GM21825 (cell line): ENCODE results near the gene MRGPRG.

Experiments used
- ATAC-seq: cut with Tn5 transposase; IDR thresholded peaks from one replicate; pipeline ENCODE4 v1.9.1; 2021; ENCODE audit warnings: mild to moderate bottlenecking, moderate library complexity; ENCODE audit not compliant: unreplicated experiment

The MRGPRG gene

GRCh38 chr11:3207526-3208189 is 11.0 kb downstream of the MRGPRG start:
- ATAC-seq: no peak

- ATAC-seq: no peak
Observed at GRCh38 chr11:3206922-3207204, 11.8 kb downstream of the MRGPRG start.

- ATAC-seq: no peak
Observed at GRCh38 chr11:3206156-3206921, 12.3 kb downstream of the MRGPRG start.

- no peak for ATAC-seq
Observed at GRCh38 chr11:3205261-3206155, 13.1 kb downstream of the MRGPRG start.

- ATAC-seq: no peak
Observed at GRCh38 chr11:3204141-3205015, 14.2 kb downstream of the MRGPRG start.

- no peak for ATAC-seq
Observed at GRCh38 chr11:3203221-3204043, 15.2 kb downstream of the MRGPRG start.

GRCh38 chr11:3202759-3203158 is 15.9 kb downstream of the MRGPRG start:
- ATAC-seq: no peak

DNA sequence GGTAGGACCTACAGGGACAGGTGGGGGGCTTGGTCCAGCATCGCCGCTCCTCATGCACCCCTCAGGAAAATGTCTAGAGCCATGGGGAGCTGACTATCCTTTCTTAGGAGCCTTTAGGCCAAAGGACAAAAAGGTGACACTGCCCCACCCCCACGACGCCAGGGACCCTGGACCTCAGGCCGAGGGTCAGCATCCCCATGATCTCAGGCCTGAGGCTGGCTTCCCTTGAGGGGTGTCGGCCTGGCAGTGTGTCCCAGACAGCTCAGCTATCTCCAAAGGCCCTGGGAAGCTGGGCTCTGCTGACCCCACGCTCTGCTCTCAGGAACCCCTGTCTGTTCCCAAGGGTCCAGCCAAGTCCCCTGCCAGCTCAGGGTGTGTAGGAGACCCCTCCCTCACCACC is 16.3 kb downstream of the MRGPRG start:
- no peak for ATAC-seq

GRCh38 chr11:3201677-3202181 is 16.9 kb downstream of the MRGPRG start:
- ATAC-seq: no peak

- no peak for ATAC-seq
Observed at GRCh38 chr11:3201112-3201581, 17.5 kb downstream of the MRGPRG start.

GRCh38 chr11:3200388-3201111 is 18.1 kb downstream of the MRGPRG start:
- ATAC-seq: no peak

DNA sequence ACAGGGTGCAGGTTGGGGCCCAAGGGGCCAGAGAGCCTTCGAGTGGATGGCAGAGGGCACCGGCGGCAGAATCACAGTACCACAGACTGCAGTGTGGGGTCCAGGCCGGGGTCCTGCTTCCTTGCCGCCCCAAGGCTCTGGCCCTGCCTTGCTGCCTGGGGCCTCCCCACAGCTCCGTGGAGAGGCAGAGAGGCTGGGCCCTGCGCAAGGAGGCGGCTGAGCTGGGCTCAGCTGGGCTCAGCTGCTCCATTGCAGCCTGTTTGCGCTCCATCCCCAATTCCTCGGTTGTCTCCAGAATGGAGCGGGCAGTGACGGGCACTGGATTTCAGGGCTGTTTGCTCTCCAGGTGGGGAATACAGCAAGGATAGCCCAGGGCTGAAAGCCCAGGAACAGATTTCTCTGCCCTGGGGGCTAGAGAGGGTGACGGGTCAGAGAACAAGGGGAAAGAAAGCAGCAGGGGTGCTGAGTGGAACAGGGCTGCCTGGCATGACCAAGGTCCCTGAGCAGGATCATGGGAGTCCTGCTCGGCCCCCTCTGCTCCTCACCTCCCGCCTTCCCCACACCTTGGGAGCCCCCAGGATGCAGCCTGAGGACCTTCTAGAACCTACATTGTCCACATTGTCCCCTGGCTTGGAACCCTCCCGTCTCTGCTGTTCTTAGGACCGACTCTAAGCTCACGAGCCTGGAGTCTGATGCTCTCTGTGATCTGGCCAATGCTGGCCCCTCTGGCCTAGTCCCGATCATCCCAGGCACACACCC is 18.9 kb downstream of the MRGPRG start:
- ATAC-seq: no peak

DNA sequence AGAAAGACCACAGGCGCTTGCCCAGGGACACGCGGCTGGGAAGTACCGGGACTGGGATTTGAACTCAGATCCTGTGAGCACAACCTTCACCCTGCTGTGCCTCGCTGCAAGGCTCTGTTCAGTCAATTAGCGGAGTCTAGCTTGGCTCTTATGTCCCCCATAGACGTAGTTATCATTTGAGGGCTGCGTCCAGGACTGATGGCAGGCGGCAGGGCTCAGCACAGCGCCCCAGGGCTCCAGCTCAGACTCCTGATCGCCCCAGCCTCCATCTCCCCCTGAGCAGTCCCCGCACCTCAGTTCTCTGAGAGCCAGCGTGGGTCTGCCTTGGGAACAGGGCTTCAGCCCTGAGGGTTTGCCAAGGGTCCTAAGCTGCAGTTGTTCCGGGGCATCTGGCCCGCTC is 19.8 kb downstream of the MRGPRG start:
- ATAC-seq: no peak

GRCh38 chr11:3197878-3198528 is 20.6 kb downstream of the MRGPRG start:
- ATAC-seq: no peak

DNA sequence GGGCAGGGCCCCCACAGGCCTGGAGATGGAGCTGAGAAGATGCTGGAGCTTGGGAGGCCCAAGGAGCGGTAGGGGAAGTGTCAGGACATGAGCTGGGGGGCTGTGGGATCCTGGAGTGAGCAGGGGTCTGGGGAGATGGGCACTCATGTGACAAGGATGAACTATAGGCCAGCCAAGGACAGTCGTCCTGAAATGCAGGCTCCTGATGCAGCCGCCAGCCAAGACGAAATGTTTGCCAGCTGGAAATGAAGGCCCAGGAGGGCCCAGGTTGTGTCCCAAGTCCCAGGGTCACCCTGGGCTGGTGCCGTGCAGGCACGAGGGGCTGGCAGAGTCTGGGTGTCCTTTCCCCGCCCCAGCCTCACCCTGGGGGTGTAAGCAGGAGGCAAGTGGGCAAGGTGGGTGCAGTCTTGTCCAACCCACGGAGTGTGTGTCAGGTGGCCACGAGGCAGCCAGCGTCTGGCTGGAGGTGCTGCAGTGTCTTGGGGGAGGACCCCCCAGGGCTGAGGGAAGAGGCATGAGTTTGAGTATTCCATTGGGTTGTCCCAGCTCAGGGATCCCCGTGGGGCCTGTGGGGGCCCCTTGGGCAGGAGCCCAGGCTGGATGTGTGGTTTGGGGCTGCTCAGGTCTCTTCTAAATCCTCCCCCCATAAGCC is 21.4 kb downstream of the MRGPRG start:
- ATAC-seq: no peak

DNA sequence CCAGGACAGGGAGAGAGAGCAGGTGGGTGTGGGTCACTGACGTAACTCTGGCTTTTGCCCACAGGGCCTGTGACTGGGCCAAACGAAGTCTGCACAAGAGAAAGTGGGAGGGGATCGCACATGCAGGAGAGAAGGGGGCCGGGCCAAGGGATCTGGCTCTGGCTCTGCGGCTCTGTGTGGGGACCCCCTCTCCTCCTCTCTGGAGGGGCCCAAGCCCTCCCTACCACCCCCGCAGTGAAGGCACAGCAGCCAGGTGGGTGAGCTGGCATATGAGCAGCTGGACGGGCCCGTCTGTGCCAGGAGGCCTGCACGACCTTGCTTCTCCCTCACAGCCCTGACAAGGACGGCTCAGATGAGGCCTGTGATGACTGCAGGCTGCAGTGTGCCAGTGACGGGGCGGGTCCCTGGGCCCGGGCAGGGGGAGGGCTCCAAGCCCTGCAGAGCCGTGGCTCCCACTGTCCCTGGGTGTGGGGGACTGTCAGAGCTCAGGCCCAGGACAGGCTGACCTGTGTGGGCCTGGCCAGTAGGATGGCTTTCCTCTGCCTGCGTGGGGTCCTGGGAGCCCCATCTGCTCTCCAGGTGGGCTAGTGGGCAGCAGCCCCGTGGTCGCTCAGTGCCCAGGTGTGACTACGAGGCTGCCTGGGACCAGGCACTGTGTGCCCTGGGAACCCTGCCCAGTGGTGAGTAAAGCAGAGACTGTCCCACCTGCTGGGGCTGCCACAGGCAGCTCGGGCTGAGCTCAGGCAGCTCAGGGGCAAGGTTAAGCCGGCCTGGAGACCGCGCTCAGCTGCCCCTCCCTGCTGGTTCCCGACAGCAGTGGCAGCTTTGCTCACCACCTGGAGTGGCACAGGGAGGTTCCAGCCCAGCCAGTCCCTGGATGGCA is 22.2 kb downstream of the MRGPRG start:
- no peak for ATAC-seq
